HG03460 (cell line): ENCODE data around the gene PHIP.
A peak's percentile ranks its signal among the peaks of the same experiment; 100 is the strongest.
"Not testable (repeated sequence)": the region's sequence is repeated elsewhere in the genome, so short reads cannot be mapped to it uniquely, and the experiment has no call there.

Experiments
- ATAC-seq: cut with Tn5 transposase; IDR thresholded peaks from one replicate; pipeline ENCODE4 v1.9.1; 2021; ENCODE audit not compliant: unreplicated experiment

PHIP gene

DNA sequence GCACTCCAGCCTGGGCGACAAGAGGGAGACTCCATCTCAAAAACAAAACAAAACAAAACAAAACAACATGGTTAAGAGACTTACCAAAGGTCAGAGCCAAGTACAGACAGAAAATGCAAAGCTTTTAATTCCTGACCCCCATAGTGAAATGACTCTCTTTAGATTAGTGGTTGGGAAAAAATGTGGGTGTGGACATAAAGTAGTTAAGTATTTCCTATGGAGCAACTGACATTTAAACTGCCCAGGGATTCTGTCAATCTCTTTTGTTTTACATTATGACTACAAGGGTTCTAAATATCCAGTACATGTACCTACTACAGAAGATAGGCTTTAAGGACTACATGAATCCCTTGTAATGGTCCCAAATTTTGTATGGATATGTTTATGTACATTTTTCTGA, 135.6 kb downstream of the PHIP start:
- no peak for ATAC-seq

DNA sequence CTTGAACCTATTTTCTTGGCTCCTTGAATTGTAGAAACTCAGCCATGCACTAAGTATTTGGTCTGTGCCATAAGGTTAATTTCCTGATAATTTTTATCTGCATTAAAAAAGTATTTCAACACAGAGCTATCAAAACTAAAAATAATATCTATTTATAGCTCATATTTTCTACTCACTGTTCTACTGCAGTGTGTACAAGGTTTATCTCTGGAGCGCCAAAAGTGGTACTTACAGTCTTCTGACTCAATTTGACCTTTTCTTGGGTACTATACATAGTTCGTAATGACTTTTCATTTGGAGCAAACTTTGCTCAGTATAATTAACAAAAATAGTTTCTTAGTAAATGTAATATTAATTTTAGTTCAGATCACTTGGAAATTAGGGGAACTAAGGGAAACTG, 141.5 kb downstream of the PHIP start:
- no peak for ATAC-seq

DNA sequence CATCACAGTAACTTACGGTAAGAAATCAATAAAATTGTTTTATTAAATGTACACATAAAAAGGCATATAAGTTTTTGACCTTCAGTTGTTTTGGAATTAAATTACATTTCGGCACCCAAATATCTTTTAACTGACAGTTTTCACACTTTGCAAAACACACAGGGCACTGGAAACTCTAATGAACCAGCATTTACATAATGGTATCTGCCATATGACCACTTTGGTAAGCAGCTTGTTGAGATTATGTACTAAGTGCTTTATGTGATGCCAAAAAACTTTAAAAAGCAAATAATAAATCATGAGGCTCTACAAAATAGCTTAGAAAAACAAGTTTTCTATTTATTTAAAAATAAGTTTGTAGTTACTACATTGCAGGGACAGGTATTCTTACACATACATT, 142.5 kb downstream of the PHIP start:
- ATAC-seq: no peak

DNA sequence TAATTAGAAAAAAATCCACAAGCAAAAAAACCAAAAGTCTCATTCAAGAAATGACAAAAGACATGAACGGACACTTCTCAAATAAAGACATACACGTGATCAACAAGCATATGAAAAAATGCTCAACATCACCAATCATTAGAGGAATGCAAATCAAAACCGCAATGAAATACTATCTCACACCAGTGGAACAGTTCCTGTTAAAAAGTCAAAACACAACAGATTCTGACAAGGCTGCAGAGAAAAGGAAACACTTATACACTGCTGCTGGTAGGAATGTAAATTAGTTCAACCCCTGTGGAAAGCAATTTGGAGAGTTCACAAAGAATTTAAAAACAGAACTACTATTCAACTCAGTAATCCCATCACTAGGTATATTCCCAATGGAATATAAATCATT, 152.7 kb downstream of the PHIP start:
- no peak for ATAC-seq

DNA sequence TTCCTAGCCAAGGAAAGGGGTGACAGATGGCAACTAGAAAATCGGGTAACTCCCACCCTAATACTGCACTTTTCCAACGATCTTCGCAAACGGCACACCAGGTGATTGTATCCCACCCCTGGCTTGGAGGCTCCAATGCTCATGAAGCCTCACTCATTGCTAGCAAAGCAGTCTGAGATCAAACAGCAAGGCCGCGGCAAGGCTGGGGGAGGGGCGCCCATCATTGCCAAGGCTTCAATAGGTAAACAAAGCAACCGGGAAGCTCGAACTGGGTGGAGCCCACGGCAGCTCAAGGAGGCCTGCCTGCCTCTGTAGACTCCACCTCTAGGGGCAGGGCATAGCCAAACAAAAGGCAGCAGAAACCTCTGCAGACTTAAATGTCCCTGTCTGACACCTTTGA, 156.9 kb downstream of the PHIP start:
- ATAC-seq: not testable (repeated sequence)

DNA sequence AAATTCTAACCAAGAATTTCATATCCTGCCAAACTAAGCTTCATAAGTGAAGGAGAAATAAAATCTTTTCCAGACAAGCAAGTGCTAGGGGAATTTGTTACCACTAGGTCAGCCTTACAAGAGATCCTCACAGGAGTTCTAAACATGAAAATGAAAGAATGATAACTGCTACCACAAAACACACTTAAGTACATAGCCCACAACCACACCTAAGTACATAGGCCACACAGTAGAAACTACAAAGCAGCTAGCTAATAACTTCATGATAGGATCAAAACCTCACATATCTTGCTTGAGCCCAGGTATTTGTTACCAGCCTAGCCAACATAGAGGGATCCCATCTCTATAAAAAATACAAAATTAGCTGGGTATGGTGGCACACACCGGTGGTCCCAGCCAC, 160.3 kb downstream of the PHIP start:
- no peak for ATAC-seq

DNA sequence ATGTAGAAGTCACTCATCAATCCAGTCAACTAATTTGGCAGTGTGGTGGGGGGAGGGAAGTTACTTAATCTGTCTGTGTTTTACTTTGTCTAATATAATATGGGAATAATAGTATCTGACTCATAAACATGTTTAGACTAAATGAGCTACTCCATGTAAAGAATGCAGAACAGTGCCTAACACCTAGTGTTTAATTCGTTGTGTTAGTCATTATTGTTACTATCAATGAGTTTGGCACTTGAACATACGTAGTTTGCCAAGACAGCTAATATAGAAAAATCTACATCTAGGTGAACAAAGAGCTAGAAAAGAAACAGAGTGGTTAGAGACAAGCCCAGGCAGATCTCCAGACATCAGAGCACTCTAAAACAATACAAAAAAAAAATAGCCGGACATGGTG, 161.6 kb downstream of the PHIP start:
- no peak for ATAC-seq

DNA sequence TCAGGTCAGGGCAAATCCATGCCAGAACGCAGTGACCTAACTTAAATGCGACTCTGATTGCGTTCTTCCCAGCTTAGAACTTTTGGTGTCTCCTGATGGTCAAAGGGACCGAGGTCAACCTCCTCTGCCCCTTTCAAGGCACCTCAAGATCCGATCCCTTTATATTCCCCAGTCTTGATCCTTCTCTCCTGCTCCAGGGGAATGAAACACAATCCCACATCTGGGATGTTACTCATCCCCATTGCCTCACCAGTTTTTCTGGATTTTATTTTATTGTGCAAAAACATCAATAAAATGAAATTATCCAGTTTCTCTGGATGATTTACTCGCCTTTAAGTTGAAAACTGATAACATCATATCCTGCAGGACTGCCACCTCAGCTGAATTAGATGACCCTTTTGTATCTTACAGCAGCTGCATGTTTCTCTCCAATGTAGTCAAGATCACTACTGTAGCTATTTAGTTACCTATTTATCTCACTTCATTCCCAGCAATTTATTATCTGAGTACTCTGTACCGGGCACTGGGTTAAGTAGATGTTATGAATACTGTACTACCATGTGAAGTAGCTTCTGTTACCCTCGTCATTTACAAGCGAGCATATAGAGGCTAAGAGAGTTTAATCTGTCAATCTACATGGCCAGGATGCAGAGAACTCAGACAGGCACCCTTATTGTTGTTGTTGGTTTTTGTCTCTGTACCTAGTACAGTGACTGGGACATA, 166.7 kb downstream of the PHIP start:
- no peak for ATAC-seq

DNA sequence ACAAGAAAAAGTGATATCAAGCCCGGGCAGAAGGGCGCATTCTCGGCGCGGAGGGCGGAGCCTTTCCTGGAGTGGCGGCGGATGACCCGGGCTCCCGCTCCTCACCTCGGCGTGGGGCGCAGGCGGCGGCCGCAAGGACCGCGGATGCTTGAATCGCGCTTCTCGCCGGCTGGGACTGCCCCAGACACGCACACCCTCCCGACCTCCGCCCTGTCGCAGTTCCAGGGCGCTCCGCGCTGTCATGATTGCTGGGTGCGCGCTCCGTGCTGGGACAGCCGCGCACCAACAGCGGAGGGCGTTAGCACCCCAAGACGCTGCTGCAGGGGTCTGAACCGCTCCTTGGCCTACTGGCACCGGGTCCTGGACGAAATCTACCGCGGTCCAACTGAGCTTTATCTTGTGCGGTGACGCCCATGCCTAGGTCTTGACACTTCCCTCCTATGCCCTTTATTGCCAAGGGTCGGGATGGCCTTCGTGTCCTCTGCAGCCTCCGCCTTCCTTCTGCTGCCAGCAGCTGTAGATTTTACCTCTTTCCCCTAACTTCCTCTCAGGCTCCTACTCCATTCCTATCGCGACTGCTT, 167.4 kb downstream of the PHIP start:
- ATAC-seq: peak; percentile 62

DNA sequence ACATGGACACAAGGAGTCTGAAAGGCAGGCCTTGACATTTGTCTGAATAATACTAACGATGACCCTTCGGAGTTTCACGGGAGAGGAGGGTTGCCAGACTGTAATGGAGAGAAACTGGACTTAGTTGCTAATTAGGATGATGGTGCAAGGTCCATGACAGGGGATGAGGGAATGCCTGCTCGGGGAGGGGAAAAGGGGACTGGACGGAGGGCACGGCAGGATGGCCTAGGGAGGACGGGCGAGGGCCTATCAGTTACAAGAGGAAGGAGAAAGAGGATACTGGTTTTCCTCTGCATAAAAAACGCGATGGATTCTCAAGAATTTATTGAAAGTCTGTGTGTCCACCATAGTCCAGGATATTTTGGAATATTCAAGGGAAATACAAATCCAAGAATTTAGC, 168.0 kb downstream of the PHIP start:
- ATAC-seq: no peak

DNA sequence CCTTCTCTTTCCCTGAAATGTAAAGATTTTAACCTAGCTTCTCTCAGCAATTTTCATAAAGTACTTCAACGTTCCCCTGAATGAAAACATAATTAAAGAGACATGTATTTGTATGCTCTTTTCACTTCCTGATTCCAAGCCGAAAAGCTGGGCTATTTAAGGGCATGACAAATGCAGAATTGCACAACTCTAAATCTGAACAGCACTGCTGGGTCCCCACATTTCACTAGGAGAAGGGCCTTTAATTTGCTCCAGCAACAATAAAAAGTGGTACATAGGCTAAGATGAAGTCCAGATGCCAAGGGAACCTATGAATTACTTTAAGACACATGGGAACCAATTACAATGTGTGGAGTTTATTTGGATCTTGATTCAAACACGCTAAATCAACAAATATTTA, 168.7 kb downstream of the PHIP start:
- ATAC-seq: no peak

DNA sequence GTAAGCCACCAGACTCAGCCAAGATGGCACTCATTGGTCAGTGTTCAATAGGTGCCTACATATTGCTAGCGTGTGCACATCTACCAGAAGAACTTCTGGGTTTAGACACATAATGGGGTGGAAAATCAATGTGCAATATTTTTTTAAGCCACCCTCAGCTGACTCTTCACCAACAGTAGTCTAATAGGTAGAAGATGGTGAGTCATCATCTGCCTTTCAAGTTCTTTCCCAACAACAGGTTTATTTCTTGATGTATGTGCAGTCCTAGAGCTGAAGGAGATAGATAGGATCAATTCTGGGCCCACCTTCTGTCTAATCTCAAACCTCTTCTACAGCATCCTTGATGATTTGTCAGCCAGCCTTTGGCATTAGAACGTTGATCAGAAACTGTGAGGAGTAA, 169.4 kb downstream of the PHIP start:
- ATAC-seq: no peak

DNA sequence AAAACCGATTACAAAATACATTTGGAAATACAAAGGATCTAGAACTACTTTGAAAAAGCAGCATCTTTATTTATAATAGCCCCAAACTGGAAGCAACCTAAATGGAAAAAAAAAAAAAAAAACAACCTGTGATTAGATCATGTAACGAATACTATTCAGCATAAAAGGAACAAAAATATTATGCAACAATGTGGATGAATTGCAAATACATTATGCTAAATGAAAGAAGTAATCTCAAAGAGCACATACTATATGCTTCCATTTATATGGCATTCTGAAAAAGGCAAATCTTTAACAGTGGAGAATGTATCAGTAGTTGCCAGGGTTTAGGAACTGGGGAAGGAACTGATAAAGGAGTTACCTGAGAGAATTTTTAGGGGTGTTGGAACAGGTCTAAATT, 181.8 kb downstream of the PHIP start:
- ATAC-seq: no peak

DNA sequence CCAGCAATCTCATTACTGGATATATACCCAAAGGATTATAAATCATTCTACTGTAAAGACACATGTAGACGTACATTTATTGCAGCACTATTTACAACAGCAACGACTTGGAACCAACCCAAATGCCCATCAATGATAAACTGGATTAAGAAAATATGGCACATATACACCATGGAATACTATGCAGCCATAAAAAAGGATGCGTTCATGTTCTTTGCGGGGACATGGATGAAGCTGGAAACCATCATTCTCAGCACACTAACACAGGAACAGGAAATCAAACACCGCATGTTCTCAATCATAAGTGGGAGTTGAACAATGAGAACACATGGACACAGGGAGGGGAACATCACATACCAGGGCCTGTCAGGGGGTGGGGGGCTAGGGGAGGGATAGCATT, 188.2 kb downstream of the PHIP start:
- ATAC-seq: not testable (repeated sequence)
